GM12878 (cell line): ENCODE measurements around the gene BICD1. TPM values are rescaled to one million over a fixed set of nuclear protein-coding genes. Genes with fewer than 3 reads are reported as not detected.
A peak's percentile ranks its signal among the peaks of the same experiment; 100 is the strongest.

Source experiments
- BCL3 ChIP-seq: IDR thresholded peaks from 2 replicates; pipeline ENCODE4 v1.6.1; 2011; ENCODE audit warnings: borderline replicate concordance, low read depth, mild to moderate bottlenecking, moderate library complexity, low read length; ENCODE audit not compliant: insufficient read depth, poor library complexity, severe bottlenecking
- BHLHE40 ChIP-seq, 2 experiments: fragments of 450-650 bp in 1 of 2; IDR thresholded peaks; 2 replicates each; pipeline ENCODE4 v1.6.1; 2011 to 2017; ENCODE audit warnings: low read depth in 2 of 2, borderline replicate concordance in 1 of 2, improper control_type of control experiment in 1 of 2, low read length in 1 of 2, mild to moderate bottlenecking in 1 of 2
- CBFB ChIP-seq: IDR thresholded peaks from 2 replicates; pipeline ENCODE4 v1.6.1; 2016; ENCODE audit warnings: antibody characterized with exemption, low read depth
- CBX3 ChIP-seq: fragments of 200-600 bp; sonication (generic); IDR thresholded peaks from 2 replicates; pipeline ENCODE4 v1.6.1; 2016; ENCODE audit warnings: low read depth, borderline replicate concordance
- CREM ChIP-seq: IDR thresholded peaks from 2 replicates; pipeline ENCODE4 v1.6.1; 2014; ENCODE audit warnings: antibody characterized with exemption, low read depth
- ESRRA ChIP-seq: IDR thresholded peaks from 2 replicates; pipeline ENCODE4 v1.6.1; 2012; ENCODE audit warnings: mild to moderate bottlenecking, low read length, improper control_type of control experiment
- FOXM1 ChIP-seq: IDR thresholded peaks from 2 replicates; pipeline ENCODE4 v1.6.1; 2012; ENCODE audit warnings: low read depth, mild to moderate bottlenecking, inconsistent platforms, low read length, moderate library complexity
- IKZF1 ChIP-seq: fragments of 450-650 bp; conservative IDR thresholded peaks from 2 replicates; pipeline ENCODE4 v1.6.1; 2017; ENCODE audit warnings: antibody characterized with exemption, mild to moderate bottlenecking
- IKZF2 ChIP-seq, 2 experiments: fragments of 450-650 bp; IDR thresholded peaks; 2 replicates each; pipeline ENCODE4 v1.6.1; 2017; ENCODE audit warnings: mild to moderate bottlenecking in 2 of 2, moderate library complexity in 2 of 2
- PAX5 ChIP-seq: IDR thresholded peaks from 2 replicates; pipeline ENCODE4 v1.6.1; 2011; ENCODE audit warnings: low read depth, low read length, borderline replicate concordance
- PML ChIP-seq: IDR thresholded peaks from 2 replicates; pipeline ENCODE4 v1.6.1; 2012; ENCODE audit warnings: low read length, inconsistent platforms
- POLR2A ChIP-seq: IDR thresholded peaks from 2 replicates; pipeline ENCODE4 v1.6.1; 2011; ENCODE audit warnings: low read depth, mild to moderate bottlenecking, low read length
- RB1 ChIP-seq: fragments of 450-650 bp; formaldehyde crosslinking; IDR thresholded peaks from 2 replicates; pipeline ENCODE4 v1.6.1; 2017; ENCODE audit warnings: mild to moderate bottlenecking, borderline replicate concordance
- SKIL ChIP-seq: fragments of 450-650 bp; IDR thresholded peaks from 2 replicates; pipeline ENCODE4 v1.6.1; 2017; ENCODE audit warnings: mild to moderate bottlenecking, low read depth, inconsistent platforms; ENCODE audit not compliant: poor library complexity, severe bottlenecking
- SMAD1 ChIP-seq: fragments of 450-650 bp; IDR thresholded peaks from 2 replicates; pipeline ENCODE4 v1.6.1; 2018; ENCODE audit warnings: mild to moderate bottlenecking, low read depth; ENCODE audit not compliant: partially characterized antibody
- SRF ChIP-seq, 2 experiments: IDR thresholded peaks; 2 replicates each; pipeline ENCODE4 v1.6.1; 2011; ENCODE audit warnings: low read depth in 2 of 2, low read length in 2 of 2, mild to moderate bottlenecking in 1 of 2, moderate library complexity in 1 of 2
- ZBTB4 ChIP-seq: fragments of 450-650 bp; formaldehyde crosslinking; IDR thresholded peaks from 2 replicates; pipeline ENCODE4 v1.4.0; 2022; ENCODE audit warnings: mild to moderate bottlenecking, moderate library complexity
- ZNF207 ChIP-seq: fragments of 450-650 bp; IDR thresholded peaks from 2 replicates; pipeline ENCODE4 v1.6.1; 2014; ENCODE audit warnings: antibody characterized with exemption, mild to moderate bottlenecking, borderline replicate concordance
- ZNF274 ChIP-seq: IDR thresholded peaks from one replicate; pipeline ENCODE4 v1.8.0; 2011; ENCODE audit not compliant: insufficient read length, insufficient read depth
- ZZZ3 ChIP-seq: IDR thresholded peaks from 2 replicates; pipeline ENCODE4 v1.6.1; 2011; ENCODE audit warnings: low read depth; ENCODE audit not compliant: control insufficient read depth, insufficient read length
- polyA plus RNA-seq, 11 experiments: library from polyadenylated mRNA; depleted of rRNA in 4 of 11; unstranded in 6 of 11; stranded (reverse) in 5 of 11; fragments of >200 nt; fragmentation: Nextera tagmentation in 4 of 11; fragmentation: Illumina TruSeq in 1 of 11; extraction: Ambion mirVana in 4 of 11; extraction: Trizol in 1 of 11; gene quantifications; 1 replicate in 1 of 11; 2 replicates in 10 of 11; pipeline versions ENCODE4 v1.2.1 to v1.2.3, GENCODE V29; 2011 to 2016; ENCODE audit warnings: inconsistent platforms in 2 of 11, missing spikeins in 2 of 11, low read depth in 1 of 11
- total RNA-seq, 4 experiments: library from RNA; depleted of rRNA in 3 of 4; stranded (reverse); fragments of >200 nt in 3 of 4; fragmentation: Illumina TruSeq in 1 of 4; extraction: Trizol in 1 of 4; gene quantifications; 2 replicates each; pipeline versions ENCODE4 v1.2.1 to v1.2.3, GENCODE V29; 2013 to 2021

Gene BICD1
- total and polyA plus RNA-seq, 10 of the 15 experiments (the other 5 are each of a cell fraction or from before 2014, with no cell fraction given): 4.7 to 32.5 (median 14.4) TPM

- no peak for TF ChIP-seq ZZZ3
- TF ChIP-seq ESRRA: no peak
- no peak for TF ChIP-seq ZBTB4 (CRISPR knock-in tag)
- no peak for TF ChIP-seq RB1
- no peak for TF ChIP-seq SKIL
- TF ChIP-seq CBX3: no peak
- no peak for TF ChIP-seq SRF (IDR thresholded peaks at IDR 0.05; ENCODE audit: low read depth in 2 of 2, low read length in 2 of 2)
- no peak for TF ChIP-seq FOXM1
- peak in 1 of 2 experiments; percentile 28; a peak in 1 of 4 replicates for TF ChIP-seq IKZF2 (IDR thresholded peaks at IDR 0.05)
- peak; percentile 40; the same call in 1 of the 2 replicates for TF ChIP-seq PAX5
- no peak for TF ChIP-seq BCL3
- TF ChIP-seq CBFB: peak; percentile 61; the same call in 1 of the 2 replicates
- TF ChIP-seq IKZF1: 0 out of 2 replicates have a peak, but pooled peaks have one; percentile 18
- TF ChIP-seq PML: 0 out of 2 replicates have a peak, but pooled peaks have one; percentile 36
- no peak for TF ChIP-seq POLR2A
- TF ChIP-seq CREM: peak; percentile 25; the same call in 1 of the 2 replicates
- no peak for TF ChIP-seq ZNF274
- TF ChIP-seq BHLHE40 (IDR thresholded peaks at IDR 0.05; ENCODE audit: borderline replicate concordance in 1 of 2, low read depth in 2 of 2, low read length in 1 of 2): peak in 1 of 2 experiments; percentile 19; a peak in 1 of 4 replicates
- no peak for TF ChIP-seq ZNF207
- no peak for TF ChIP-seq SMAD1
These were observed 27.6 kb downstream of the BICD1 start (continued) for GRCh38 chr12:32134101-32134888.
